PC-9 (cell line): Measurements from ENCODE around the gene DERL3. TPM values are rescaled to one million over a fixed set of nuclear protein-coding genes. Genes with fewer than 3 reads are reported as not detected.

Experiments
- BruUV-seq: library from RNA; stranded (reverse); fragments of 400-500 nt; replicated peaks from 2 replicates; lab custom pipeline; 2021; lab: Mats Ljungman, UMichigan
- CTCF ChIA-PET: fragments of 300-600 bp; sonication (Branson Sonifier 250); formaldehyde crosslinking; loops from one replicate; lab custom pipeline; 2022; ENCODE audit warnings: antibody characterized with exemption; lab: Charles Lee
- POLR2A ChIA-PET: fragments of 300-600 bp; sonication (Branson Sonifier 250); formaldehyde crosslinking; loops from one replicate; lab custom pipeline; 2022; ENCODE audit warnings: antibody characterized with exemption; ENCODE audit not compliant: unreplicated experiment; lab: Charles Lee
- DNase-seq, 2 experiments: peaks; one replicate each; pipeline versions ENCODE4 v3.0.0 to v3.0.0-alpha.2; 2015 to 2022; ENCODE audit warnings: mixed read lengths in 1 of 2
- H2AFZ ChIP-seq: fragments of 200-600 bp; sonication (generic); 2 replicates; pipeline ENCODE4 v1.8.1; 2017; ENCODE audit warnings: antibody characterized with exemption
- H3F3A ChIP-seq: fragments of 200-600 bp; sonication (generic); 2 replicates; pipeline ENCODE4 v1.8.1; 2017; ENCODE audit warnings: antibody characterized with exemption, mild to moderate bottlenecking, low read depth; ENCODE audit not compliant: insufficient read depth
- H3K27ac ChIP-seq: fragments of 200-600 bp; sonication (generic); 2 replicates; pipeline ENCODE4 v1.6.1; 2016; ENCODE audit warnings: mixed run types
- H3K27me3 ChIP-seq: fragments of 200-600 bp; sonication (generic); 2 replicates; pipeline ENCODE4 v1.6.1; 2016; ENCODE audit warnings: low read depth, mixed run types; ENCODE audit not compliant: insufficient read depth
- H3K36me3 ChIP-seq: fragments of 200-600 bp; sonication (generic); 2 replicates; pipeline ENCODE4 v1.6.1; 2016; ENCODE audit warnings: low read depth, mixed run types
- H3K4me1 ChIP-seq: fragments of 200-600 bp; sonication (generic); replicated peaks from 2 replicates; pipeline ENCODE4 v1.6.1; 2016; ENCODE audit warnings: mixed run types; ENCODE audit not compliant: insufficient read depth
- H3K4me2 ChIP-seq: fragments of 200-600 bp; sonication (generic); 2 replicates; pipeline ENCODE4 v1.6.1; 2017; ENCODE audit warnings: mixed run types
- H3K4me3 ChIP-seq: fragments of 200-600 bp; sonication (generic); 2 replicates; pipeline ENCODE4 v1.6.1; 2016; ENCODE audit warnings: mixed run types
- H3K79me2 ChIP-seq: fragments of 200-600 bp; sonication (generic); 2 replicates; pipeline ENCODE4 v1.6.1; 2017; ENCODE audit warnings: low read depth, mixed run types
- H3K9me2 ChIP-seq: fragments of 200-600 bp; sonication (generic); 2 replicates; pipeline ENCODE4 v1.8.1; 2017; ENCODE audit warnings: mild to moderate bottlenecking; ENCODE audit not compliant: insufficient read depth
- H3K9me3 ChIP-seq: fragments of 200-600 bp; sonication (generic); 2 replicates; pipeline ENCODE4 v1.8.1; 2016; ENCODE audit warnings: low read depth; ENCODE audit not compliant: insufficient read depth
- H4K20me1 ChIP-seq: fragments of 200-600 bp; sonication (generic); 2 replicates; pipeline ENCODE4 v1.8.1; 2017; ENCODE audit not compliant: insufficient read depth
- CTCF ChIP-seq: fragments of 200-600 bp; sonication (generic); conservative IDR thresholded peaks from 2 replicates; pipeline ENCODE4 v1.6.1; 2017; ENCODE audit warnings: mixed run types, antibody characterized with exemption, mild to moderate bottlenecking, moderate library complexity
- EZH2 ChIP-seq: fragments of 200-600 bp; sonication (generic); IDR thresholded peaks from 2 replicates; pipeline ENCODE4 v1.8.0; 2017; ENCODE audit warnings: antibody characterized with exemption, low read depth
- intact Hi-C: fragments of 100-400 bp; cut with micrococcal nuclease; formaldehyde crosslinking; loops from one replicate; pipeline ENCODE4 v1.10.0; 2022; ENCODE audit not compliant: unreplicated experiment
- total RNA-seq: library from RNA; stranded (reverse); gene quantifications from 2 replicates; pipeline ENCODE4 v1.2.3, GENCODE V29; 2021

Gene DERL3
- total RNA-seq, 1 experiment from 2014 or later = 0.41 TPM

GRCh38 chr22:23793326-23793725 lies 45.5 kb downstream of the DERL3 start:
- TF ChIP-seq EZH2 (no peak), CTCF (no peak)
- ChIA-PET POLR2A (no interaction called here), CTCF (no interaction called here)
- Histone ChIP-seq H2AFZ (no peak overlapping the region), H3K4me1 (peaks cover 10% of the 10 kb centered on the region), H3K27ac (no peak overlapping the region), H3K27me3 (no peaks in the 10 kb centered on the region), H3K4me3 (no peak overlapping the region), H3K9me3 (no peaks in the 10 kb centered on the region), H3K79me2 (peaks cover 41% of the 10 kb centered on the region), H3F3A (no peaks in the 10 kb centered on the region), H3K36me3 (peaks cover 5% of the 10 kb centered on the region; the same call in 1 of the 2 replicates), H3K4me2 (no peak overlapping the region), H3K9me2 (no peaks in the 10 kb centered on the region), H4K20me1 (peaks cover 43% of the 10 kb centered on the region)
- BruUV-seq = no TSS peak
- DNase-seq = no peak
- intact Hi-C loops = no loop called here

- ChIA-PET CTCF (no interaction called here), POLR2A (no interaction called here)
- no peaks in the 10 kb centered on the region for H3K9me2 ChIP-seq
- peaks cover 5% of the 10 kb centered on the region; the same call in 1 of the 2 replicates for H3K36me3 ChIP-seq
- peaks cover 52% of the 10 kb centered on the region for H4K20me1 ChIP-seq
- H3K4me2 ChIP-seq = no peak overlapping the region
- peaks cover 17% of the 10 kb centered on the region for H3K4me1 ChIP-seq
- no peaks in the 10 kb centered on the region for H3K27me3 ChIP-seq
- TF ChIP-seq CTCF (no peak), EZH2 (no peak)
- intact Hi-C loops = no loop called here
- peaks cover 51% of the 10 kb centered on the region for H3K79me2 ChIP-seq
- DNase-seq = no peak
- H3F3A ChIP-seq = no peaks in the 10 kb centered on the region
- no peak overlapping the region for H3K27ac ChIP-seq
- H2AFZ ChIP-seq = no peak overlapping the region
- no TSS peak for BruUV-seq
- H3K4me3 ChIP-seq = no peak overlapping the region
- H3K9me3 ChIP-seq = no peaks in the 10 kb centered on the region
Measured at GRCh38 chr22:23791738-23792645, 46.8 kb downstream of the DERL3 start.

GRCh38 chr22:23790819-23791737 lies 47.7 kb downstream of the DERL3 start:
- DNase-seq = no peak
- H3K9me2 ChIP-seq = no peaks in the 10 kb centered on the region
- BruUV-seq = no TSS peak
- H2AFZ ChIP-seq = no peak overlapping the region
- no peak for TF ChIP-seq EZH2
- no peak for TF ChIP-seq CTCF
- peaks cover 21% of the 10 kb centered on the region for H3K4me1 ChIP-seq
- H3K27ac ChIP-seq = no peak overlapping the region
- CTCF ChIA-PET = no interaction called here
- peaks cover 51% of the 10 kb centered on the region for H3K79me2 ChIP-seq
- no peak overlapping the region for H3K4me2 ChIP-seq
- POLR2A ChIA-PET = no interaction called here
- intact Hi-C loops = no loop called here
- H3F3A ChIP-seq = no peaks in the 10 kb centered on the region
- peaks cover 52% of the 10 kb centered on the region for H4K20me1 ChIP-seq
- H3K36me3 ChIP-seq = peaks cover 5% of the 10 kb centered on the region; the same call in 1 of the 2 replicates
- H3K27me3 ChIP-seq = no peaks in the 10 kb centered on the region
- no peaks in the 10 kb centered on the region for H3K9me3 ChIP-seq
- no peak overlapping the region for H3K4me3 ChIP-seq
